Measurements from ENCODE around the gene SLIT3.

SLIT3 gene

DNA sequence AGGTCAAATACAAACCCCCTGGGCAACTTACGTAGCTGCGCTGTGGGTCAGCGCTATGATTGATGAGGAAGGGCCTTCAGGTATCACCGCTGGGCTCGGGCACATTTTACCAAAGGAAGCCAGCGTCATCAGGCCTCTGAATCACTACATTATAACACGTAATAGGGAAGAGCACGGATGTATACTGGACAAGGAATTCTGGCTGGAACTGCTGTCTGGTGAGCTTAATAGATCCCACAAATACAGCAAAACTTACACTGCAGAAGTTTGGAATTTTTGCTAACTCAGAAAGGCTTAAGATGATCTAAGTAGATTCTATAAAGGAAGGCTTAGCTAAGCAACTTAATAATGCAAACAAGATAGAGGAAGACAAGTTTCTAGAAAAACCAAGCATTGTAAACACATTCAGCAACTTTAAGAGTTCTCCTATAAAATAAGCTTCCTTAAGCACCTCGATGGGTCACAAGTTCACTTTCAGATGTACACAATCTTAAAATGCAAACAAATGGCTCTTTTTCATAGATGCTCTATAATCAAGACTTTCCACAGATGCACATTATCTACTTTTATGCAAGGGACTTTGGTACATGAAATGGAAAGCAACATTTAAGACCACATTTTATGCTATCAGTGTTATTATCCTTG, 361.7 kb downstream of the SLIT3 start:
- Mint-ChIP-seq H3K4me1 (peaks cover 6% of the 10 kb centered on the region), H3K27me3 (ENCODE audit: low read depth) (peaks cover 3% of the 10 kb centered on the region), H3K9me3 (no peaks in the 10 kb centered on the region), H3K36me3 (ENCODE audit: low read depth) (no peaks in the 10 kb centered on the region), H3K4me3 (no peak overlapping the region), H3K27ac (no peak overlapping the region)
- TF ChIP-seq, protein P1, sequence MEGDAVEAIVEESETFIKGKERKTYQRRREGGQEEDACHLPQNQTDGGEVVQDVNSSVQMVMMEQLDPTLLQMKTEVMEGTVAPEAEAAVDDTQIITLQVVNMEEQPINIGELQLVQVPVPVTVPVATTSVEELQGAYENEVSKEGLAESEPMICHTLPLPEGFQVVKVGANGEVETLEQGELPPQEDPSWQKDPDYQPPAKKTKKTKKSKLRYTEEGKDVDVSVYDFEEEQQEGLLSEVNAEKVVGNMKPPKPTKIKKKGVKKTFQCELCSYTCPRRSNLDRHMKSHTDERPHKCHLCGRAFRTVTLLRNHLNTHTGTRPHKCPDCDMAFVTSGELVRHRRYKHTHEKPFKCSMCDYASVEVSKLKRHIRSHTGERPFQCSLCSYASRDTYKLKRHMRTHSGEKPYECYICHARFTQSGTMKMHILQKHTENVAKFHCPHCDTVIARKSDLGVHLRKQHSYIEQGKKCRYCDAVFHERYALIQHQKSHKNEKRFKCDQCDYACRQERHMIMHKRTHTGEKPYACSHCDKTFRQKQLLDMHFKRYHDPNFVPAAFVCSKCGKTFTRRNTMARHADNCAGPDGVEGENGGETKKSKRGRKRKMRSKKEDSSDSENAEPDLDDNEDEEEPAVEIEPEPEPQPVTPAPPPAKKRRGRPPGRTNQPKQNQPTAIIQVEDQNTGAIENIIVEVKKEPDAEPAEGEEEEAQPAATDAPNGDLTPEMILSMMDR (IDR thresholded peaks at IDR 0.05; ENCODE audit: unreplicated experiment in 3 of 3) = no peak

DNA sequence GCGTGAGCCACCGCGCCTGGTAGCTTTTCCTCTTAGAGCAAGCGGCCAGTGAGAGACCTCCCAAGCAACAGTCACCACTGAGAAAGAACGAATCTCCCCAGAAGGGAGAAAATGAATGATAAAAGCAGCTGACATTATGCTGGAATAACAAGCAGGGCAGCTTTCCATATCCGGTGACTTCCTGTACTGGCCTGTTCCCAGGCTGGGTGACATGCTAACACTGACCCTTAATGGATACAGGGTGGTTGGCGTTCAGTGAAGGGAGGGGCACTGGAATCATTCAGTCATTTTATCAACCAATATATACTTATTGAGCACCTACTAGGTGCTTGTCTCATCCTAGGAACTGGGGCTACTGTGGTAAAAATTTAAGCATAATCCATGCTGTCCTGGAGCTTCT, 364.4 kb downstream of the SLIT3 start:
- TF ChIP-seq, protein P1 (IDR thresholded peaks at IDR 0.05; ENCODE audit: unreplicated experiment in 3 of 3) = no peak
- no peak overlapping the region for H3K4me3 Mint-ChIP-seq
- H3K4me1 Mint-ChIP-seq = no peaks in the 10 kb centered on the region
- no peaks in the 10 kb centered on the region for H3K36me3 Mint-ChIP-seq (ENCODE audit: low read depth)
- H3K27ac Mint-ChIP-seq = no peak overlapping the region
- no peaks in the 10 kb centered on the region for H3K9me3 Mint-ChIP-seq
- H3K27me3 Mint-ChIP-seq (ENCODE audit: low read depth) = peaks cover 3% of the 10 kb centered on the region

DNA sequence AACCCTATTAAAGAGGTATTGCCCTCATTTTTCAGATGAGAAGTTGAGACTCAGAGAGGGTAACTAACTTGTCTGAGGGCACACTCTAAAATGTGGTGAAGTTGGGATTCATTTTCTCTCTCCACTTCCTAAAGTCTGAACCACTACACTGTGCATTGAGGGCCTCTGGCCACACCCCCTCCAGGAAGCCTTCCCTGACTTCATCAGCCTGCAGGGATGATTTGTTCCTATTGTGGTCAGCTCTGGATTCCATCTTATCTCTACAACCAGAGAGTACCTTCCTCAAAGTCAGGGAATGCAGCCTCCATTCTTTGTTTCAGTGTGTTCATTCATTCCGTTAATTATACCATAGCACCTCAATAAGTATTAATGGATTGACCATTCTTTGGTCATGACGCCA, 365.8 kb downstream of the SLIT3 start:
- H3K27me3 Mint-ChIP-seq (ENCODE audit: low read depth) = peaks cover 3% of the 10 kb centered on the region
- H3K36me3 Mint-ChIP-seq (ENCODE audit: low read depth) = no peaks in the 10 kb centered on the region
- H3K9me3 Mint-ChIP-seq = no peaks in the 10 kb centered on the region
- no peak overlapping the region for H3K4me3 Mint-ChIP-seq
- H3K27ac Mint-ChIP-seq = no peak overlapping the region
- H3K4me1 Mint-ChIP-seq = no peaks in the 10 kb centered on the region
- TF ChIP-seq, protein P1 (IDR thresholded peaks at IDR 0.05; ENCODE audit: unreplicated experiment in 3 of 3) = no peak

GRCh38 chr5:168934169-168934568, 366.8 kb downstream of the SLIT3 start:
- H3K9me3 Mint-ChIP-seq = no peaks in the 10 kb centered on the region
- H3K36me3 Mint-ChIP-seq (ENCODE audit: low read depth) = no peaks in the 10 kb centered on the region
- no peak overlapping the region for H3K4me3 Mint-ChIP-seq
- TF ChIP-seq, protein P1 (IDR thresholded peaks at IDR 0.05; ENCODE audit: unreplicated experiment in 3 of 3) = no peak
- peak overlapping the region in 1 of 3 experiments; percentile 26 for H3K27ac Mint-ChIP-seq
- H3K27me3 Mint-ChIP-seq (ENCODE audit: low read depth) = peaks cover 3% of the 10 kb centered on the region
- H3K4me1 Mint-ChIP-seq = no peaks in the 10 kb centered on the region

GRCh38 chr5:168932400-168933189, 368.3 kb downstream of the SLIT3 start:
- Mint-ChIP-seq H3K4me3 (no peak overlapping the region), H3K27ac (no peak overlapping the region), H3K9me3 (no peaks in the 10 kb centered on the region), H3K27me3 (ENCODE audit: low read depth) (peaks cover 7% of the 10 kb centered on the region), H3K4me1 (no peaks in the 10 kb centered on the region), H3K36me3 (ENCODE audit: low read depth) (no peaks in the 10 kb centered on the region)
- TF ChIP-seq, protein P1 (IDR thresholded peaks at IDR 0.05; ENCODE audit: unreplicated experiment in 3 of 3) = no peak

Data from nephron (organoid).